Keratinocyte (primary cell): Measurements from ENCODE around the gene MAOA. TPM values are rescaled to one million over a fixed set of nuclear protein-coding genes. Genes with fewer than 3 reads are reported as not detected.

Experiments used
- DNase-seq: peaks from one replicate; pipeline ENCODE4 v3.0.0-alpha.2; 2011; ENCODE audit warnings: low read depth, missing footprints, low spot score
- FAIRE-seq: peaks from 2 replicates; lab custom pipeline; 2011; peaks lifted over from hg19 to GRCh38; lab: Jason Lieb, UNC
- H2AFZ ChIP-seq: 2 replicates; pipeline ENCODE4 v1.6.0; 2012; ENCODE audit warnings: low read length, control low read depth, inconsistent platforms; ENCODE audit not compliant: control insufficient read depth
- H3K27ac ChIP-seq: 2 replicates; pipeline ENCODE4 v1.5.1; 2011; ENCODE audit warnings: low read length; ENCODE audit not compliant: control insufficient read depth, insufficient read depth
- H3K27me3 ChIP-seq: 3 replicates; pipeline ENCODE4 v1.6.0; 2011; ENCODE audit warnings: low read length; ENCODE audit not compliant: control insufficient read depth, insufficient read depth; ENCODE audit errors: extremely low read depth
- H3K36me3 ChIP-seq, 2 experiments: 2 replicates in 1 of 2; 3 replicates in 1 of 2; pipeline ENCODE4 v1.5.1; 2011; ENCODE audit warnings: low read length in 2 of 2, mild to moderate bottlenecking in 1 of 2; ENCODE audit not compliant: control insufficient read depth in 2 of 2, insufficient read depth in 2 of 2; ENCODE audit errors: extremely low read depth in 1 of 2
- H3K4me1 ChIP-seq: 3 replicates; pipeline ENCODE4 v1.5.1; 2011; ENCODE audit warnings: low read length; ENCODE audit not compliant: control insufficient read depth, insufficient read depth; ENCODE audit errors: extremely low read depth
- H3K4me2 ChIP-seq: 3 replicates; pipeline ENCODE4 v1.6.0; 2011; ENCODE audit warnings: low read depth, low read length; ENCODE audit not compliant: control insufficient read depth, insufficient read depth; ENCODE audit errors: extremely low read depth
- H3K4me3 ChIP-seq, 3 experiments: fragments of 200-600 bp in 1 of 3; sonication (generic) in 1 of 3; 2 replicates in 2 of 3; 3 replicates in 1 of 3; pipeline ENCODE4 v1.5.1; 2011 to 2016; ENCODE audit warnings: low read length in 3 of 3, mild to moderate bottlenecking in 3 of 3, control low read depth in 2 of 3, inconsistent platforms in 1 of 3, low read depth in 1 of 3, mixed read lengths in 1 of 3, mixed run types in 1 of 3, moderate library complexity in 1 of 3; ENCODE audit not compliant: control insufficient read depth in 2 of 3, insufficient read depth in 2 of 3; ENCODE audit errors: extremely low read depth in 1 of 3
- H3K79me2 ChIP-seq: 2 replicates; pipeline ENCODE4 v1.6.0; 2012; ENCODE audit warnings: low read length; ENCODE audit not compliant: control insufficient read depth, insufficient read depth
- H3K9ac ChIP-seq: 3 replicates; pipeline ENCODE4 v1.6.0; 2011; ENCODE audit warnings: low read length; ENCODE audit not compliant: control insufficient read depth, insufficient read depth; ENCODE audit errors: extremely low read depth
- H3K9me1 ChIP-seq: 3 replicates; pipeline ENCODE4 v1.6.0; 2011; ENCODE audit warnings: low read length; ENCODE audit not compliant: control insufficient read depth, insufficient read depth; ENCODE audit errors: extremely low read depth
- H3K9me3 ChIP-seq: 2 replicates; pipeline ENCODE4 v1.5.1; 2012; ENCODE audit warnings: low read depth, low read length; ENCODE audit not compliant: control insufficient read depth
- H4K20me1 ChIP-seq: 3 replicates; pipeline ENCODE4 v1.6.0; 2011; ENCODE audit warnings: low read length; ENCODE audit not compliant: control insufficient read depth, insufficient read depth; ENCODE audit errors: extremely low read depth
- EZH2 ChIP-seq: IDR thresholded peaks from one replicate; pipeline ENCODE4 v1.6.1; 2012; ENCODE audit warnings: inconsistent platforms, mild to moderate bottlenecking, low read length, moderate library complexity
- dilution Hi-C: fragments of 300-500 bp; cut with MboI; formaldehyde crosslinking; loops from one replicate; pipeline ENCODE4 v1.7.0; 2020; ENCODE audit warnings: low sequenced_read_pairs; ENCODE audit not compliant: extremely low pct_ligation_motif_present
- polyA plus RNA-seq, 5 experiments: library from polyadenylated mRNA; depleted of rRNA in 3 of 5; stranded (reverse) in 3 of 5; stranded (forward) in 1 of 5; unstranded in 1 of 5; fragments of >200 nt; gene quantifications; 1 replicate in 1 of 5; 2 replicates in 3 of 5; 3 replicates in 1 of 5; pipeline versions ENCODE4 v1.2.1 to v1.2.3, GENCODE V29; 2011 to 2012; ENCODE audit warnings: missing spikeins in 2 of 5, low read depth in 1 of 5, low replicate concordance in 1 of 5
- TF ChIP-seq, protein P1 (sequence below), 3 experiments: IDR thresholded peaks in 1 of 3; conservative IDR thresholded peaks in 1 of 3; optimal IDR thresholded peaks in 1 of 3; 2 replicates in 2 of 3; 3 replicates in 1 of 3; pipeline versions ENCODE3 to v1.5.1; 2011; ENCODE audit warnings: low read length in 3 of 3, mild to moderate bottlenecking in 3 of 3, moderate library complexity in 2 of 3, control low read depth in 1 of 3, inconsistent platforms in 1 of 3; ENCODE audit not compliant: insufficient read depth in 2 of 3; ENCODE audit errors: extremely low read depth in 1 of 3

Gene MAOA
- polyA plus RNA-seq, 1 donor (not counting 4 experiments of a cell fraction or from before 2014, with no cell fraction given) = 69.7 TPM

DNA sequence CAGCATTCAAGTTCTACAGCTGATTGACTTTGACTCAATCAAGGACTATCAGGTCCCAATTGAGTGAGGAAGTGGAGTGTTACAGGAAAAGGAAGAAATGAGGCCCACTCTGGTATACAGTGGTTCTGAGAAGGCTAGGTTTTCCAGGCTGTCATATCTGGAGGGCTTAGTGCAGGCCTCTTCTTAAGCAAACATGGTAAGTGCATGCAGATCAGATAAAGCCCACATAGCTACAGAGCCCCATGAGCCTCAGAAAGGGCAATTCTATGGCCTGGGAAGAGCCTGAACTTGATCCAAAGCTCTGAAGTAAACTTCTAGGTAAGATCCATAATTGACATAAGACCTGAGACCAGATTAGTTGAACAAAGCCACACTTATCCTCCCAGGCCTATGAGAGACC, 29.0 kb upstream of the MAOA start:
- no peaks in the 10 kb centered on the region for H4K20me1 ChIP-seq
- no peaks in the 10 kb centered on the region for H3K9me3 ChIP-seq
- peaks cover 3% of the 10 kb centered on the region for H3K4me1 ChIP-seq
- no peak for FAIRE-seq
- dilution Hi-C loops = no loop called here
- no peak overlapping the region for H3K27ac ChIP-seq
- H3K36me3 ChIP-seq = no peaks in the 10 kb centered on the region
- no peaks in the 10 kb centered on the region for H3K9me1 ChIP-seq
- no peak for DNase-seq
- H3K4me3 ChIP-seq = no peak overlapping the region
- no peak overlapping the region for H3K9ac ChIP-seq
- no peaks in the 10 kb centered on the region for H3K27me3 ChIP-seq
- H3K79me2 ChIP-seq = no peaks in the 10 kb centered on the region
- H2AFZ ChIP-seq = no peak overlapping the region
- no peak for TF ChIP-seq EZH2
- TF ChIP-seq, protein P1, sequence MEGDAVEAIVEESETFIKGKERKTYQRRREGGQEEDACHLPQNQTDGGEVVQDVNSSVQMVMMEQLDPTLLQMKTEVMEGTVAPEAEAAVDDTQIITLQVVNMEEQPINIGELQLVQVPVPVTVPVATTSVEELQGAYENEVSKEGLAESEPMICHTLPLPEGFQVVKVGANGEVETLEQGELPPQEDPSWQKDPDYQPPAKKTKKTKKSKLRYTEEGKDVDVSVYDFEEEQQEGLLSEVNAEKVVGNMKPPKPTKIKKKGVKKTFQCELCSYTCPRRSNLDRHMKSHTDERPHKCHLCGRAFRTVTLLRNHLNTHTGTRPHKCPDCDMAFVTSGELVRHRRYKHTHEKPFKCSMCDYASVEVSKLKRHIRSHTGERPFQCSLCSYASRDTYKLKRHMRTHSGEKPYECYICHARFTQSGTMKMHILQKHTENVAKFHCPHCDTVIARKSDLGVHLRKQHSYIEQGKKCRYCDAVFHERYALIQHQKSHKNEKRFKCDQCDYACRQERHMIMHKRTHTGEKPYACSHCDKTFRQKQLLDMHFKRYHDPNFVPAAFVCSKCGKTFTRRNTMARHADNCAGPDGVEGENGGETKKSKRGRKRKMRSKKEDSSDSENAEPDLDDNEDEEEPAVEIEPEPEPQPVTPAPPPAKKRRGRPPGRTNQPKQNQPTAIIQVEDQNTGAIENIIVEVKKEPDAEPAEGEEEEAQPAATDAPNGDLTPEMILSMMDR (optimal IDR thresholded peaks at IDR 0.05 in 1 of 3, IDR thresholded peaks at IDR 0.05 in 1 of 3, conservative IDR thresholded peaks at IDR 0.05 in 1 of 3; ENCODE audit: extremely low read depth in 1 of 3, insufficient read depth in 2 of 3, low read length in 3 of 3) = no peak
- no peak overlapping the region for H3K4me2 ChIP-seq

DNA sequence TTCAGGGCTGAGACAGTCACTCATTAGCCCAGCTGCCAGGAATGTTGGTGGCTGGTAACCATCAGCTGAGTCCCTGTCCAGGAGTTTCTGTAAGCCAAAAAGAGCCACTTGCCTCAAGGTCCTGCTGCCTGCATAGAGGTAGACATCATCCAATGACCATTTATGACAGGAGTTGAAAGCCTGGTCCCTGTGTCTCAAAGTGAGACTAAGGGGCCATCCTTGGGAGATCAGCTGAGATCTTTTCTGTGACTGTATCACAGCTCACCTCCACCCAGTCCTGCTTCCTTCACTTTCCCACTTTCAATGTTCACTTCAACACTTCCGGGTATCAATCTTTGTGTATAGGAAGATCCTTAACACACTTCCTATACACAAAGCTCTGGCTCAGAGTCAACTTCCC, 28.4 kb upstream of the MAOA start:
- H3K4me1 ChIP-seq = peaks cover 3% of the 10 kb centered on the region
- FAIRE-seq (no peak), DNase-seq (no peak)
- no peaks in the 10 kb centered on the region for H3K9me3 ChIP-seq
- no peaks in the 10 kb centered on the region for H3K9me1 ChIP-seq
- no peaks in the 10 kb centered on the region for H3K79me2 ChIP-seq
- H3K27ac ChIP-seq = no peak overlapping the region
- H3K9ac ChIP-seq = no peak overlapping the region
- no peak overlapping the region for H3K4me2 ChIP-seq
- H3K27me3 ChIP-seq = no peaks in the 10 kb centered on the region
- no peaks in the 10 kb centered on the region for H4K20me1 ChIP-seq
- H3K4me3 ChIP-seq = no peak overlapping the region
- dilution Hi-C loops = no loop called here
- no peak for TF ChIP-seq EZH2
- TF ChIP-seq, protein P1 (optimal IDR thresholded peaks at IDR 0.05 in 1 of 3, IDR thresholded peaks at IDR 0.05 in 1 of 3, conservative IDR thresholded peaks at IDR 0.05 in 1 of 3; ENCODE audit: extremely low read depth in 1 of 3, insufficient read depth in 2 of 3, low read length in 3 of 3) = no peak
- no peaks in the 10 kb centered on the region for H3K36me3 ChIP-seq
- no peak overlapping the region for H2AFZ ChIP-seq
